ENCODE results near the gene LRRN2. TPM values are rescaled to one million over a fixed set of nuclear protein-coding genes. Genes with fewer than 3 reads are reported as not detected.

LRRN2 gene
- total RNA-seq, 1 experiment from 2014 or later, result not detected

DNA sequence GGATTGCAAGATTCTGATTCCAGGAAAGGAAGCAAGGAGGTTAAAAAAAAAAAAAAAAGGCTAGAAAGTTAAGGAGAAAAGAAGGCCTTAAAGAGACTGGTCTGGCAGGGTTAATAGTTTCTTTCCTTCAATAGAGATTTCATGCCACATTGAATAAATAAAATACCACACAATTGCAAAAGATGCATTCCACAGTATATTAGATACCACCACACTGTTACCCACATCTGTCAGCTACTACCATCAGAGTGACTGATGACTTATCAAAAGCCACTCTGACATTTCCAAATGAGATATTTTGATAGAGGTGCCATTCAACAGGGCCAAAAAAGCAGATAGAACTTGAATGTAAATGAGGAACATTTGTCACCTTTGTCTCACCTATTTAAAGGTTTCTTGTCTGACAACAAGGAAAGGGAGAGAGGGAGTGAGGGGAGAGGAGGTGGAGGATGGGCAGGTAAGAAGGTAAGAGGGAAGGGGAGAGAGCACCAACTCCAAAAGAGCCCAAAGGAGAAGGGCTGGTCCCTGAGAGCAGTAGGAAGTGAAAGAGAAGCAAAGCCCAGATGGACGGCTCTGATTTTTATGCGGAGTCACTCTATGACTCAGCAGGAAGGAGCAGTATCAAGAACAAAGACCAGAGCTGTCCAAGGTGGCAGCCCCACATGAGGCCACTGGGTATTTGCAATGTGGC is 38.3 kb downstream of the LRRN2 start:
- Mint-ChIP-seq H3K27ac (ENCODE audit: unreplicated experiment) (no peak overlapping the region), H3K9me3 (ENCODE audit: unreplicated experiment) (no peaks in the 10 kb centered on the region), H3K4me1 (ENCODE audit: low read depth, unreplicated experiment) (peaks cover 6% of the 10 kb centered on the region), H3K4me3 (ENCODE audit: unreplicated experiment) (no peak overlapping the region), H3K27me3 (ENCODE audit: insufficient read depth, unreplicated experiment) (peaks cover 15% of the 10 kb centered on the region), H3K36me3 (ENCODE audit: insufficient read depth, unreplicated experiment) (peaks cover 6% of the 10 kb centered on the region)
- POLR2A ChIA-PET, result no interaction called here
- no peaks in the 10 kb centered on the region for H3K36me3 ChIP-seq (ENCODE audit: control insufficient read depth, insufficient read depth, low read length)
- H3K9me3 ChIP-seq, result no peaks in the 10 kb centered on the region
- peaks cover 1% of the 10 kb centered on the region; the same call in 1 of the 2 replicates for H3K27me3 ChIP-seq (replicated peaks; ENCODE audit: control insufficient read depth, insufficient read depth, low read length)
- DNase-seq, result peak; percentile 55 to 67
- TF ChIP-seq, protein P1, sequence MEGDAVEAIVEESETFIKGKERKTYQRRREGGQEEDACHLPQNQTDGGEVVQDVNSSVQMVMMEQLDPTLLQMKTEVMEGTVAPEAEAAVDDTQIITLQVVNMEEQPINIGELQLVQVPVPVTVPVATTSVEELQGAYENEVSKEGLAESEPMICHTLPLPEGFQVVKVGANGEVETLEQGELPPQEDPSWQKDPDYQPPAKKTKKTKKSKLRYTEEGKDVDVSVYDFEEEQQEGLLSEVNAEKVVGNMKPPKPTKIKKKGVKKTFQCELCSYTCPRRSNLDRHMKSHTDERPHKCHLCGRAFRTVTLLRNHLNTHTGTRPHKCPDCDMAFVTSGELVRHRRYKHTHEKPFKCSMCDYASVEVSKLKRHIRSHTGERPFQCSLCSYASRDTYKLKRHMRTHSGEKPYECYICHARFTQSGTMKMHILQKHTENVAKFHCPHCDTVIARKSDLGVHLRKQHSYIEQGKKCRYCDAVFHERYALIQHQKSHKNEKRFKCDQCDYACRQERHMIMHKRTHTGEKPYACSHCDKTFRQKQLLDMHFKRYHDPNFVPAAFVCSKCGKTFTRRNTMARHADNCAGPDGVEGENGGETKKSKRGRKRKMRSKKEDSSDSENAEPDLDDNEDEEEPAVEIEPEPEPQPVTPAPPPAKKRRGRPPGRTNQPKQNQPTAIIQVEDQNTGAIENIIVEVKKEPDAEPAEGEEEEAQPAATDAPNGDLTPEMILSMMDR (IDR thresholded peaks at IDR 0.05; ENCODE audit: insufficient read depth in 1 of 2, low read depth in 1 of 2, low read length in 1 of 2, severe bottlenecking in 1 of 2, unreplicated experiment in 1 of 2), result no peak
- H3K4me1 ChIP-seq, result 0 out of 2 replicates have a peak, but pooled peaks cover 3% of the 10 kb centered on the region
- intact Hi-C loops (cut with micrococcal nuclease; ENCODE audit: unreplicated experiment), result no loop called here
- CTCF ChIA-PET, result no interaction called here
- no peak overlapping the region for H3K4me3 ChIP-seq (ENCODE audit: low read depth, low read length)
- BruUV-seq (replicated peaks), result no TSS peak

DNA sequence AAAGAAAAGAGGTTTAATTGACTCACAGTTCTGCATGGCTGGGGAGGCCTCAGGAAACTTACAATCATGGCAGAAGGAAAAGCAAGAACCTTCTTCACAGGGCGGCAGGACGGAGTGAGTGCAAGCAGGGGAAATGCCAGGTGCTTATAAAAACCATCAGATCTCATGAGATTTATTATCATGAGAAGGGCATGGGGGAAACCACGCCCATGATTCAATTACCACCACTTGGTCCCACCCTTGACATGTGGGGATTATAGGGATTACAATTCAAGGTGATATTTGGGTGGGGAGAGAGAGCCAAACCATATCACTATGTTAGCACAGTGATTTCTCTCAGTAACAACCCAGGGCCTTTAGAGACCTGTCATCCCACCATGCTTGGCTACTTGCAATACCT is 39.9 kb downstream of the LRRN2 start:
- TF ChIP-seq, protein P1 (IDR thresholded peaks at IDR 0.05; ENCODE audit: insufficient read depth in 1 of 2, low read depth in 1 of 2, low read length in 1 of 2, severe bottlenecking in 1 of 2, unreplicated experiment in 1 of 2), result no peak
- CTCF ChIA-PET, result no interaction called here
- Histone ChIP-seq H3K27me3 (replicated peaks; ENCODE audit: control insufficient read depth, insufficient read depth, low read length) (no peaks in the 10 kb centered on the region; the same call in 1 of the 2 replicates), H3K36me3 (ENCODE audit: control insufficient read depth, insufficient read depth, low read length) (no peaks in the 10 kb centered on the region), H3K4me3 (ENCODE audit: low read depth, low read length) (no peak overlapping the region), H3K4me1 (0 out of 2 replicates have a peak, but pooled peaks cover 3% of the 10 kb centered on the region), H3K9me3 (no peaks in the 10 kb centered on the region)
- POLR2A ChIA-PET, result no interaction called here
- no peaks in the 10 kb centered on the region for H3K9me3 Mint-ChIP-seq (ENCODE audit: unreplicated experiment)
- DNase-seq, result no peak
- intact Hi-C loops (cut with micrococcal nuclease; ENCODE audit: unreplicated experiment), result no loop called here
- no peak overlapping the region for H3K4me3 Mint-ChIP-seq (ENCODE audit: unreplicated experiment)
- BruUV-seq (replicated peaks), result no TSS peak
- peaks cover 6% of the 10 kb centered on the region for H3K4me1 Mint-ChIP-seq (ENCODE audit: low read depth, unreplicated experiment)
- peaks cover 10% of the 10 kb centered on the region for H3K27me3 Mint-ChIP-seq (ENCODE audit: insufficient read depth, unreplicated experiment)
- H3K36me3 Mint-ChIP-seq (ENCODE audit: insufficient read depth, unreplicated experiment), result peaks cover 6% of the 10 kb centered on the region
- H3K27ac Mint-ChIP-seq (ENCODE audit: unreplicated experiment), result no peak overlapping the region

DNA sequence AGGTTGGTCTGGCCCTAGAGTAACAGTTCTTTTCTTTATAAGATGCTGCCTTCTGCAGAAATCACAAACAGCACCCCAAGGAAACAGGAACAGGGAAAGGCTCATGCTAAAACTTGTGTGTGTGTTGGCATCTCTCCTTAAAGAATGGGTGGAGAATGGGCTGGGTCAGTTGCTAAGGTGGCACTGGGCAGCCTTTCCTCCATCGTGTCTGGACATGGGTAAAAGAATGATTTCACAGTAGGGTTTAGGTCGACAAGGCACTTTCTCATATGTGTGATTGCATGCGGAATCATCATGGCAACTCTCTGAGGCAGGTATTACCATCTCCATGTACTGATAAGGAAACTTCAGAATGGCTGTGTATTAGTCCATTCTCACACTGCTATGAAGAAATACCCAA is 40.3 kb downstream of the LRRN2 start:
- H3K9me3 Mint-ChIP-seq (ENCODE audit: unreplicated experiment), result no peaks in the 10 kb centered on the region
- Histone ChIP-seq H3K27me3 (replicated peaks; ENCODE audit: control insufficient read depth, insufficient read depth, low read length) (no peaks in the 10 kb centered on the region; the same call in 1 of the 2 replicates), H3K4me3 (ENCODE audit: low read depth, low read length) (no peak overlapping the region), H3K9me3 (no peaks in the 10 kb centered on the region), H3K36me3 (ENCODE audit: control insufficient read depth, insufficient read depth, low read length) (no peaks in the 10 kb centered on the region), H3K4me1 (0 out of 2 replicates have a peak, but pooled peaks cover 3% of the 10 kb centered on the region)
- ChIA-PET CTCF (interaction anchor here (0.8 to 1.3 kb wide), 2 partner anchors 102 to 162 kb away, joined by 3 to 4 read pairs; no protein-coding TSS in a partner anchor), POLR2A (no interaction called here)
- H3K27me3 Mint-ChIP-seq (ENCODE audit: insufficient read depth, unreplicated experiment), result peaks cover 9% of the 10 kb centered on the region
- no TSS peak for BruUV-seq (replicated peaks)
- H3K36me3 Mint-ChIP-seq (ENCODE audit: insufficient read depth, unreplicated experiment), result peaks cover 6% of the 10 kb centered on the region
- no peak overlapping the region for H3K4me3 Mint-ChIP-seq (ENCODE audit: unreplicated experiment)
- H3K4me1 Mint-ChIP-seq (ENCODE audit: low read depth, unreplicated experiment), result peaks cover 6% of the 10 kb centered on the region
- intact Hi-C loops (cut with micrococcal nuclease; ENCODE audit: unreplicated experiment), result no loop called here
- no peak for DNase-seq
- no peak overlapping the region for H3K27ac Mint-ChIP-seq (ENCODE audit: unreplicated experiment)
- TF ChIP-seq, protein P1 (IDR thresholded peaks at IDR 0.05; ENCODE audit: insufficient read depth in 1 of 2, low read depth in 1 of 2, low read length in 1 of 2, severe bottlenecking in 1 of 2, unreplicated experiment in 1 of 2), result no peak

All from Caco-2 (cell line).